DMS 273 treated with DMSO at 0.1 percent for 48 hours (cell line): ENCODE data around the gene DFFA.
"Not testable (repeated sequence)": the region's sequence is repeated elsewhere in the genome, so short reads cannot be mapped to it uniquely, and the experiment has no call there.

Experiments
- DNase-seq: peaks from one replicate; lab custom pipeline; 2025; lab: John Stamatoyannopoulos, UW

Gene DFFA

GRCh38 chr1:10430216-10431069, 41.9 kb downstream of the DFFA start, which contains the start of gene CENPS:
CENPS (plus strand) TSS chr1:10430433; CDS start chr1:10430518, 85 bp downstream.
- DNase-seq, result peak; percentile 67

GRCh38 chr1:10429868-10430215, 42.5 kb downstream of the DFFA start:
- DNase-seq, result no peak

DNA sequence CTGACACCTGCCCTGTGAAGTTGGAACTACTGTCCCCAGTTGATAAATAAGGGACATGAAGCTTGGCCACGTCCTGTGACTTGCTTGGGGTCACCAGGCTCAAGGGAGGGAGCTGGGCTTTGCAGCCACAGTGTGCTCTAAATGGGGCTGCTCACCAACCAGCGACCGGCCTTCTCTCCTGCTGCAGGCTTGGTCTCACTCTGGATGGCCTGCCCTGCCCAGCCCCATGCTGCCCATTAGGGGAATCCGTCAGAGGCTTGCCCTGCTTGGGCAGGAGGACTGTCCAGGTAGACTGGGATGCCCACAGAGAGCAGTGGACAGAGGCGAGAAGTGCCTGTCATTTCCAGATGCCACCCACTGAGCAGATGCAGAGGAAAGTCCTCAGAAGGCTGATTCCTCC, 43.3 kb downstream of the DFFA start:
- DNase-seq, result no peak

DNA sequence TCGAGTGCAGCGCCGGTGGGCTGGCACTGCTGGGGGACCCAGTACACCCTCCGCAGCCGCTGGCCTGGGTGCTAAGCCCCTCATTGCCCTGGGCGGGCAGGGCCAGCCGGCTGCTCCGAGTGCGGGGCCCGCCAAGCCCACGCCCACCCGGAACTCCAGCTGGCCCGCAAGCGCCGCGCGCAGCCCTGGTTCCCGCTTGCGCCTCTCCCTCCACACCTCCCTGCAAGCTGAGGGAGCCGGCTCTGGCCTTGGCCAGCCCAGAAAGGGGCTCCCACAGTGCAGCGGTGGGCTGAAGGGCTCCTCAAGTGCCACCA, 45.8 kb downstream of the DFFA start:
- DNase-seq, result not testable (repeated sequence)

- DNase-seq, result not testable (repeated sequence)
Measured at GRCh38 chr1:10425826-10426534, 46.3 kb downstream of the DFFA start.

GRCh38 chr1:10424651-10425050, 47.7 kb downstream of the DFFA start:
- no peak for DNase-seq

DNA sequence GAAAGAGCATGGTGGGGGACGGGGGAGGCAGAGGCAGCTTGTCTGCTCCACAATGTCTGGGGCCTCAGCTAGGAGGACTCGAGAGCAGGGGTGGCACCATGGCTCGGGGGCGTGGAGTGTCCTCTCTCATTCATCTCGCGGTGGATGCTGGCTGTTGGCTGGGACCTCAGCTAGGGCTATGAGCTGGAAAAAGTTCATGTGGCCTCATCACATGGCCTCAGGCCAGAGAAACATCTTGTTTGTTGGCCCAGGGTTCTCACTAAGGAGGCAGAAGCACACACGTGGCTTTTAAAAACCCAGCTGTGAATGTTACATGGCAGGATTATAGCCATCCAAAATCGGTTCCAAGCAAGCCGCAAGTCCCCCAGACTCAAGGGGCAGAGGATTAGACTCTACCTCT, 48.3 kb downstream of the DFFA start:
- no peak for DNase-seq

GRCh38 chr1:10421637-10422036, 50.7 kb downstream of the DFFA start:
- DNase-seq, result no peak

- no peak for DNase-seq
Measured at GRCh38 chr1:10419351-10419750, 53.0 kb downstream of the DFFA start.

- DNase-seq, result not testable (repeated sequence)
Measured at GRCh38 chr1:10418741-10419140, 53.6 kb downstream of the DFFA start.

GRCh38 chr1:10415967-10416366, 56.4 kb downstream of the DFFA start:
- DNase-seq, result not testable (repeated sequence)

DNA sequence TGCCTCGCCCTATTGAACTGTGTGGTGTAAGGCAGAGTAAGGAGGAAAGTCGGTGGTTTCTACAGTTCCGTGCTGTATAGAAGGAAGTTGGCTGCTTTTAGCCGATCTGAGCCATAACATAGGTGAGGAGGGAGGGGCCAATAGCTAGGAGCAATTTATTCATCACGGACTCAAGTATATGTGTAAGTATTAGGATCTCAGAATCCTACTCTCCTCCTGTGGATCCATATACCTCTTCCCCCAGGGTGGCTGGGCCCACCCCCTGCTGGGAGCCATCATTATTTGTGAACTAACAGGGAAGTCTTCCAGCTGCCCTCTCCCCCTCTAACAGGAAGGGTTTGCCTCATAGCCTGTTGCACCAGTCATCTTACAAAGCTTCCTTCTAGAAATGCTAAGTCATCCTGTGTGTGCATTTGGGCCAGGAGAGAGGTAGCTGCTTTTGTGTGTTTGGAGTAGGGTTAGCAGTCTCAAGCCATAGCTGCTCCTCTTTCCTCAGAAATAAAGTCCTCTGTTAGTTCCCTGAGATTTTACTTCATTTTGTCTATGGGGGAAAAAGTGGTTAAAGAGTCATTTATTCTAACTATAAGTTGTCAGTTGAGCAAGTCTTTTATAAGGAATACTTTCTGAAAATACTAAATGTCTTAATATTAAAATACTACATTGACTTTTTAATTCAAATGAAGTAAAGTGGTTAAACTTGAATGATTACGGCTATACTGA, 57.0 kb downstream of the DFFA start:
- DNase-seq, result no peak

- no peak for DNase-seq
Measured at GRCh38 chr1:10407201-10407600, 65.1 kb downstream of the DFFA start.
